ENCODE measurements around the gene PCID2. TPM values are rescaled to one million over a fixed set of nuclear protein-coding genes. Genes with fewer than 3 reads are reported as not detected.

The PCID2 gene
- polyA plus RNA-seq, 1 experiment: 107 TPM

- DNase-seq (ENCODE audit: low read depth, low spot score): no peak
- Histone ChIP-seq H3K27ac (ENCODE audit: low read depth, low read length) (no peak overlapping the region), H3K4me3 (ENCODE audit: low read depth, low read length) (no peak overlapping the region), H3K9me3 (ENCODE audit: control insufficient read depth, insufficient read depth, low read length) (no peaks in the 10 kb centered on the region), H3K27me3 (ENCODE audit: control insufficient read depth, insufficient read depth, low read length) (no peaks in the 10 kb centered on the region)
- TF ChIP-seq CTCF (IDR thresholded peaks at IDR 0.05; ENCODE audit: low read depth, low read length): no peak
- CTCF ChIA-PET: no interaction called here
- POLR2A ChIA-PET: no interaction called here
Observed at GRCh38 chr13:113219256-113219940, 10.9 kb upstream of the PCID2 start.

- H3K27me3 ChIP-seq (ENCODE audit: control insufficient read depth, insufficient read depth, low read length): no peaks in the 10 kb centered on the region
- POLR2A ChIA-PET: interaction anchor here (1.3 kb wide), 1 partner anchor 9 kb away, joined by 5 read pairs; the partner anchor contains the start of genes CUL4A and PCID2
- H3K9me3 ChIP-seq (ENCODE audit: control insufficient read depth, insufficient read depth, low read length): no peaks in the 10 kb centered on the region
- H3K27ac ChIP-seq (ENCODE audit: low read depth, low read length): no peak overlapping the region
- DNase-seq (ENCODE audit: low read depth, low spot score): no peak
- CTCF ChIA-PET: no interaction called here
- no peak for TF ChIP-seq CTCF (IDR thresholded peaks at IDR 0.05; ENCODE audit: low read depth, low read length)
- H3K4me3 ChIP-seq (ENCODE audit: low read depth, low read length): no peak overlapping the region
Observed at GRCh38 chr13:113218586-113218985, 10.1 kb upstream of the PCID2 start.

DNA sequence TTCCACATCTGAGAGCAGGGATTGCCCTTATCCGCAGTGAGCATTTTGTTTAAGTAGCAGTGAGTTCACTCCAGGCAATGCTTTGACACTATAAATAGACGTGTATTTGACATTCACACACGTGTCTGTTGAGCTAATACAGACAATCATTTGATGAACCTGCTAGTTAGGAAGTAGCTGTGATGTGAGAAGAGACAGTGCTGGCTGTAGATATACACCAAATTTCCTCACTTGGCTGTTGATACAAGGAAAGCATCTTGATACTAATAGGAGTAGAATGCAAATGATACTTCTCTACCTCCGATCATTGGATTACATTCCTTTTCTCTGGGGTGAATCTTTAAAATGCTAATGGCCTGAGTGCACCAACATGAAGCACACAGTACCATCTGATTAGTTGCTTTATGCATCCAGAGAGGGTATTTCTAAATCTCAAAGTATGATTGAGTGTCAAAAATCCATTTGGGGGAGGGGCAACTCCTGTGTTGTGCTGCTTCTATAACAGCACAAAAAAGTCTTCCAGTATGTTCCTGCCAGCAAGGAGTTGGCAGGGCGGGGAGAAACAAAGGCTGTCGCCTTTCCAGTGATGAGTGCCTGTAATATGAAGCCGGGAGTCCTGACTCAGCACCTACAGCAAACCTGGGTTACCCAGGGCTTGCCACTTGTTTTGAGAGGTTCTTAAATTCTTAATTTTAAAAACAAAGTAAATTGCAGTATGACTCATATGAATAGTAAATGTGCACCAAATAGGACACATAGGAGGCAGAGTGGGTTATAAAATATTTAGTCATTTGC, 8.0 kb upstream of the PCID2 start:
- Histone ChIP-seq H3K9me3 (ENCODE audit: control insufficient read depth, insufficient read depth, low read length) (no peaks in the 10 kb centered on the region), H3K4me3 (ENCODE audit: low read depth, low read length) (no peak overlapping the region; the same call in 1 of the 2 replicates), H3K27ac (ENCODE audit: low read depth, low read length) (peak overlapping the region; percentile 43), H3K27me3 (ENCODE audit: control insufficient read depth, insufficient read depth, low read length) (no peaks in the 10 kb centered on the region)
- ChIA-PET CTCF (interaction anchor here (0.6 kb wide), 1 partner anchor 40 kb away, joined by 3 read pairs; no protein-coding TSS in a partner anchor), POLR2A (interaction anchor here (0.6 kb wide), 1 partner anchor 234 kb away, joined by 5 read pairs; no protein-coding TSS in a partner anchor)
- no peak for TF ChIP-seq CTCF (IDR thresholded peaks at IDR 0.05; ENCODE audit: low read depth, low read length)
- DNase-seq (ENCODE audit: low read depth, low spot score): no peak

DNA sequence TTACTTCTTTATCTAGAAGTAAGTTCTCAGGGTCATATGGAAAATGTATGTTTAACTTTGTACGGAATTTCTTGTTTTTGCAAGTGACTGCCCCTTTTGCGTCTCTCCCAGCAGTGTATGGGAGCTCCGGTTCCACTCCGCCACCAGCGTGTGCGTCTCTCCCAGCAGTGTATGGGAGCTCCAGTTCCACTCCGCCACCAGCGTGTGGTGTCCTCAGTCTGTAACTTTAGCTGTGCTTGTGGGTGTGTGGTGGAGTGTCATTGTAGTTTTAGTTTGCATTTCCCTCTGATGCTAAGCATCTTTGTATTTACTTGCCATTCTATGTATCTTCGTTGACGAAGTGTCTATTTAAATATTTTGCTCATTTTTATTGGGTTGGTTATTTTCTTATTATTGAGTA, 3.3 kb upstream of the PCID2 start:
- Histone ChIP-seq H3K27me3 (ENCODE audit: control insufficient read depth, insufficient read depth, low read length) (no peaks in the 10 kb centered on the region), H3K27ac (ENCODE audit: low read depth, low read length) (no peak overlapping the region), H3K4me3 (ENCODE audit: low read depth, low read length) (no peak overlapping the region), H3K9me3 (ENCODE audit: control insufficient read depth, insufficient read depth, low read length) (no peaks in the 10 kb centered on the region; the same call in 1 of the 2 replicates)
- ChIA-PET CTCF (no interaction called here), POLR2A (no interaction called here)
- DNase-seq (ENCODE audit: low read depth, low spot score): no peak
- 0 out of 2 replicates have a peak, but pooled peaks have one; percentile 17 for TF ChIP-seq CTCF (IDR thresholded peaks at IDR 0.05; ENCODE audit: low read depth, low read length)

- Histone ChIP-seq H3K27me3 (ENCODE audit: control insufficient read depth, insufficient read depth, low read length) (no peaks in the 10 kb centered on the region), H3K27ac (ENCODE audit: low read depth, low read length) (no peak overlapping the region), H3K4me3 (ENCODE audit: low read depth, low read length) (peak overlapping the region; percentile 95), H3K9me3 (ENCODE audit: control insufficient read depth, insufficient read depth, low read length) (no peaks in the 10 kb centered on the region; the same call in 1 of the 2 replicates)
- TF ChIP-seq CTCF (IDR thresholded peaks at IDR 0.05; ENCODE audit: low read depth, low read length): no peak
- CTCF ChIA-PET: no interaction called here
- no peak for DNase-seq (ENCODE audit: low read depth, low spot score)
- POLR2A ChIA-PET: no interaction called here
Observed at GRCh38 chr13:113210833-113211232, 2.4 kb upstream of the PCID2 start.
